ENCODE results near the gene PSTPIP2.
"Not testable (repeated sequence)": the region's sequence is repeated elsewhere in the genome, so short reads cannot be mapped to it uniquely, and the experiment has no call there.

The PSTPIP2 gene

GRCh38 chr18:46069524-46069923 is 2.5 kb downstream of the PSTPIP2 start:
- peak; percentile 15 for DNase-seq

DNA sequence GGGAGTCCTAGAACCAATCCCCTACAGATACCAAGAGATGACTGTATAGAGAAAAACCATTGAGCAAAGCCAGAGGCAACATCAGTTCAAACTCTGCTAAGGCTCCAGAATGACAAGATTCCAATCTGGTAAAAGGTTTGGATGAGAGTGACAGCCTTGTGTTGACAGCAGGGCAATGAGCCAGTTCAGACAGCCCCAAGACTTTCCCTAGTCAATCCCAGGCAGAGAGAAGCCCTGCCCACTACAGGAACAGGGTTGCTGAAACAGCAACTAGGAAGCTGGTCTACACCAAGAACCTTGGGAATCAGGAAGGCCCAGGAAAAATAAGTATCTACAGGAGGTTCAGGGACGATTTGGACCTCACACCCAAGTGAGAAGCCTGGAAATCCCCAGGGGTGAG is 3.3 kb downstream of the PSTPIP2 start:
- no peak for DNase-seq

- DNase-seq, result no peak
Observed at GRCh38 chr18:46067438-46068007, 4.5 kb downstream of the PSTPIP2 start.

- DNase-seq, result no peak
Observed at GRCh38 chr18:46062781-46063180, 9.3 kb downstream of the PSTPIP2 start.

- no peak for DNase-seq
Observed at GRCh38 chr18:46061796-46062195, 10.3 kb downstream of the PSTPIP2 start.

DNA sequence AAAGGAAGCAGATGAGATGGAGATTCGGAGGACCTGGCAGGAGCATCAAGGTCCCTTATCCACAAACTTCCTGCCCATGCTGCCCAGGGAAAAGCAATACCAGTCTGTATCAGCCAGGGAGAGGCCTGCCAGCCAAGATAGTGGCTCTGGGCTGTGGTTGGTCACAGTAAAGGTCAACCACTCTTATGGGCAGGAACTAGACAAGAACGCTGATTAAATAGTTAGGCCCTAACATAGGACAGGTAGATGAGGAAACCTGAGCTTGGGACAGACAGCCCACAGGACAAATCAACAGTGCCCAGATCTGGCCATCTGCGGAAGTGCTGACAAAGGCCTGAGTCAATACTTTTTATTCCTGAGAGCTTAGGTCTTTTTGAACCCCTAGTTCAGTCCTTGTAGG is 10.7 kb downstream of the PSTPIP2 start:
- DNase-seq, result no peak

DNA sequence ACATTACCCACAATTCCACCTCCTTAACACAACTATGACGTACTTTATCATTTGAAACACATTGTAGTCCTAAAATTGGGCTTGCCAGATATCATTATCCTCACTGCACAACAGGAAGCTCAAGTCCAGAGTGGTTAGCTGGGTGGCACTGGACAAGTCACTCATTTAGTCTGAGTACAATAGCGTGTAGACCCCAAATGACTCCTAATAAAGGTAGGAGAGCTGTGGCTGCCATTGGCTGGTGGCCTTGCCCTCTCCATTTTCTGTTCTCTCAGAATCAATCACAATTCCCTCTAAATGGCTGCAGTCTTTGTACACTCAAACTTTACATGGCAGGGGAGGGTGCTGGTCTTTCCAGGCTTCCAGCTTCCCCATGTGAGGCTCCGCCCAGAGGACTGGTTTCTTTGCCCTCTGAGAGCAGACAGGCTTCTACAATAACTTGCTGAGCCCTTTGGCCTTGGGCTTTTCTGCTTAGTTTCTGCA is 11.7 kb downstream of the PSTPIP2 start:
- DNase-seq, result no peak

DNA sequence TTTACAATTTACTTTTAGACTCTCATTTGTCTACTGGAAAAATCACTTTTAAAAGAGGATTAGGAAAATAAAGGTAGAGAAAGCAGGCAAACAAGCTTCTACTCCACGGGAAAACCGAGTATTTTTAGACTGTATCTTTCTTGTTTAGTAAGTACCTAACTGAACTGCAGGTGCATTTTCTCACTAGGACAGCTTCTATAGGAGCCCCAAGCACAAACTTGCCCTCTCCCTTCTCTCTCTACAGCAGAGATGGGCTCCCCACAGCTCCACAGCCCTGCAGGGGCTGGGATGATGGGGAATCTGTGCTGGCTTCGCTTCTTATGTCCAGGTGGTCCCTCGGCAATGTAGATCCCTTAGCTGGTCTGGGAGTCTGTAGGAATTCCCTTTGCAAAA is 16.2 kb downstream of the PSTPIP2 start:
- no peak for DNase-seq

GRCh38 chr18:46054956-46055837 is 16.9 kb downstream of the PSTPIP2 start:
- DNase-seq, result no peak

DNA sequence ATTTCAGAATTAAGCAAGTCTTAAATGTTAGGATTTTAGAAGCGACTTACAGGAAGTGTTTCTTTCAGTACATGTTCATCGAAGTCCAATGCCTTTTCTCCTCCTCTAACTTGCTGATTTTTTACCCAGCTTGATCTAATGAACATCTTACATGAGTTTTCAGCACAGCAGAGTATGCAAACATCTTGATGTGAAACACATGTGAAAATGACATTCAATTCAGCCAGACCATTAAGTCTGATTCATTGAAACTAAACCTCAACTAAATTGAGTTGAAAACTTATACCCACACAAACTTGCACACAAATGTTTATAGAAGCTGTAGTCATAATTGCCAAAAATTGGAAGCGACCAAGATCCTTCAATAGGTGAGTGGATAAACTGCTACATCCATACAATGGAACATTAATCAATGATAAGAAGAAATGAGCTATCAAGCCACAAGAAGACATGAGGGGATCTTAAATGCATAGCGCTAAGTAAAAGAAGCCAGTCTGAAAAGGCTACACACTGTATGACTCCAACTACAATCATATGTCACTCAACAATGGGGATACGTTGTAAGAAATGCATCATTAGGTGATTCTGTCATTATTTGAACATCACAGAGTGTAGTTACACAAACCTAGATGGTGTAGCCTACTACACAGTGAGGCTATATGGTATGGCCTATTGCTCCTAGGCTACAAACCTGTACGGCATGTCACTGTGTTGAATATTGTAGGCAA is 18.5 kb downstream of the PSTPIP2 start:
- DNase-seq, result peak; percentile 75

GRCh38 chr18:46051731-46052461 is 20.2 kb downstream of the PSTPIP2 start:
- DNase-seq, result peak; percentile 56

DNA sequence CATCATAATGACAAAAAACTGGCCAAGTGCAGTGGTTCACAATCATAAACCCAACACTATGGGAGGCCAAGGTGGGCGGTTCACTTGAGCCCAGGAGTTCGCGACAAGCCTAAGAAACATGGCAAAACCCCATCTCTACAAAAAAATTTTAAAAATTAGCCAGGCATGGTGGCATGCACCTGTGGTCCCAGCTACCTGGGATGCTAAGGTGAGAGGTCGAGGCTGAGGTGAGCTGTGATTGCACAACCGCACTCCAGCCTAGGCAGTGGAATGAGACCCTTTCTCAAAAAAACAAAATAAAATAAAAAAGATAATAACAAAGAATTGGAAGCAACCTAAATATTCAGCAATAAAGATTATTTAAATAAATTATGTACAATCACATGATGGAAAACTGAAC is 21.8 kb downstream of the PSTPIP2 start:
- no peak for DNase-seq

- DNase-seq, result no peak
Observed at GRCh38 chr18:46048641-46049040, 23.4 kb downstream of the PSTPIP2 start.

DNA sequence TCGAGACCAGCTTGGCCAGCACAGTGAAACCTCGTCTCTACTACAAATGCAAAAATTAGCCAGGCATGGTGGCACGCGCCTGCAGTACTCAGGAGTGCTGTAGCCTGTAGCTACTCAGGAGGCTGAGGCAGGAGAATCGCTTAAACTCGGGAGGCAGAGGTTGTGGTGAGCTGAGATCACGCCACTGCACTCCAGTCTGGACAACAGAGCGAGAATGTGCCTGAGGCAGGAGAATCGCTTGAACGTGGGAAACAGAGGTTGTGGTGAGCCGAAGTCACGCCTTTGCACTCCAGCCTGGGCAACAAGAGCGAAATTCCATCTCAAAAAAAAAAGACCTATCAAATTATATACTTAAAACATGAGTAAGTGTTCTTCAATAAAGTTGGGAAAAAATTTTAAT is 24.7 kb downstream of the PSTPIP2 start:
- DNase-seq, result not testable (repeated sequence)

DNA sequence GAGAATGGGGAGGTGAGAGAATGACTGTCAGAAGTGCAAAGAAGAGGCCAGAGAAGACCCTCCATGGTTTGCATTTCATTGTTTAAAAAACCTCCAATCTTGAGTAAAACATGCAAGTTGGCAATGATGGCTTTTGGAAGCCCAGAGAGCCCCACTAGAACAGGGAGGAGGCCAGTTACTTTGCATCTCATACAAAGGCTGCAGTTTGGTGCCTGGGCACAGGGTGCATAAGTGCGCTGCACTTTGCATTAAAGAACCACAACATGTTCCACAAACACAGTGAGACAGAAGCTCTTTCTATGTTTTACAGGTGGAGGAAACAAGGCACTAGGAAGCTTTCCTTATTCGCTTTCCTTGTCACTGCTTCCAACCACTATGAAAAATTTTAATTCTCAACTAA is 25.4 kb downstream of the PSTPIP2 start:
- DNase-seq, result no peak

DNA sequence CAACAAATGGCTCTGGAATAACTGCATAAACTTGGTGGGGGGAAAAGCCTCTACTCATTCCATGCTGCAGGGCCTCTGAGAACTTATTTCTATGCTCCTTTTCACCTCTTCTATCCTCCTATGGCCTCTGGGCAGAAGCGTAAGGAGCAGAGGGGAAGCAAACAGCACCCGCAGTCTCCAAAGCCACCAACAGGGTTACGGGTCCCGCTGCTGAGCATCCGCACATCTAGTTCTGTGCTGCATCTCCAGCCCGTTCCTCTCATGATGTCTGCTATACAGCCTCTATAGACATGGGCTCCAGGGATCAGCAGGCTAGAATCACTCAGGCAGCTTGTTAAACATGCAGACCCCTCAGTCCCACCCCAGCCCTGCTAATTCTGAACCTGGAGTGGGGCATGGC is 25.9 kb downstream of the PSTPIP2 start:
- no peak for DNase-seq

DNA sequence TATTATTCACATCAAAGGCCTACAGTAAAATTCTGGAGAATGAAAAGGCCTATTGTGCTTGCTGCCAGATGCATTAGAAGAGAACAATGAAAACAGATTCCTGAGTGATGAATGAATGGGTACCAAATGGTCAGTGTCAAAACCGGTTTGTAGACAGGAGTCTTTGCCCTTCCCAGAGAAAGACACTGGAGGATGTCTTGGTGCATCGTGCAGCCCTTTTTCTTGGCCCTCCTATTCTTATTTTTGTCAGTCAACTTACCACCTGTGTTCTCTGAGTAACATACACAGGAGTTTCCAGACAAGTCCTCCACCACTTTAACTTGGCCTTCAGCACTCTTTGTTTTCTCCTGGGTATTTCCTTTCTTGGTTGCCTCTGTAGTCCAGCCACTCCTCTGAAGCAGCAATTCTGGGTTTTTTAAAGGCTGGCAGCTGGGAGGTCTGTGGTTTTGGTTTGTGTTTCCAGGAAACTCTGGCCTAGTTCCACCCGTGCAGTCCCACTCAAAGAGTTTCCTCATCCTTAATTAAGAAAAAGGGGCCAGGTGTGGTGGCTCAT is 29.4 kb downstream of the PSTPIP2 start:
- DNase-seq, result peak; percentile 56

GRCh38 chr18:46040747-46041104 is 31.3 kb downstream of the PSTPIP2 start:
- no peak for DNase-seq

- no peak for DNase-seq
Observed at GRCh38 chr18:46040033-46040746, 31.9 kb downstream of the PSTPIP2 start.

DNA sequence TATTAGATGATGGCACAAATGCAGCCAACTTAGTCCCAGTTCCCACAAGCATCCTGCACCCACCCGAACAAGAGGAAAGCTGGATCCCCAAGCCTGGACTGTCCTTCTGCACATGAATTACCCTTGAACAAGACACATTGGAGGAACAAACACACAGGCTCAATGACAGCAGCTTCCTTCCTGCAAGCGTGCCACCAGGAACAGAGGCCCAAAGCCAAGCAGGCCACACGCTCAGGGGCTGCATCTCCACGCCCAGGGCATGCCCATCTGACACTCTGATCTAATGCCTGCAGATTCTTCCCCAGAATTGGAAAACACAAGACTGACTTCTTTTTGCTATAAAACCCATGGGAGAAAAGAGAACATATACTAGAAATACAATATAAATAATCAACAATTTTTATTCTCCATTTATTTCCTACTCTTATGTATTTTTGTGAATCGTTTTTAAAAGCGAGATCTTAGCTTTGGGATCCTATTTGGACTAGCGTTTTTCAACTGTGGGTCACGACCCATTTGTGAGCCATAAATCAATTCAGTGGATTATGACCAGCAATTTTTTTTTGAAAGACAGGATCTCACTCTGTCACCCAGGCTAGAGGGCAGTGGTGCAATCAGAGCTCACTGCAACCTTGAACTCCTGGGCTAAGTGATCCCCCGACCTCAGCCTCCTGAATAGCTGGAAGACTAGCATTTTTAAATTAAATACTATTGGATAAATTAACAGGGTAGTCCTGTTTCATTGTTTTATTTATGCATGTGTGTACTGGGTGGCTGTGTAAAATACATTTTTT is 34.4 kb downstream of the PSTPIP2 start:
- no peak for DNase-seq

All from fibroblast of skin of abdomen (primary cell).